WTC11 (cell line): ENCODE results near the gene CNTN1. TPM values are rescaled to one million over a fixed set of nuclear protein-coding genes. Genes with fewer than 3 reads are reported as not detected.
A peak's percentile ranks its signal among the peaks of the same experiment; 100 is the strongest.

Source experiments
- ATAC-seq: fragments of 200-7000 bp; cut with Tn5 transposase; 2 replicates; pipeline ENCODE4 v1.10.0; 2021; ENCODE audit warnings: mild to moderate bottlenecking, moderate library complexity
- CTCF ChIA-PET: fragments of 300-600 bp; sonication (Branson Sonifier 250); formaldehyde crosslinking; loops from one replicate; lab custom pipeline; 2021; ENCODE audit warnings: antibody characterized with exemption; lab: Charles Lee
- POLR2A ChIA-PET: fragments of 350-600 bp; sonication (Branson Sonifier 250); formaldehyde crosslinking; loops from one replicate; lab custom pipeline; 2021; ENCODE audit warnings: antibody characterized with exemption; lab: Charles Lee
- DNase-seq: peaks from one replicate; pipeline ENCODE4 v3.0.0; 2021; ENCODE audit warnings: low spot score
- H3K27ac Mint-ChIP-seq: 2 replicates; pipeline ENCODE4 v1.8.0; 2021; ENCODE audit warnings: mixed read lengths
- H3K27me3 Mint-ChIP-seq: 2 replicates; pipeline ENCODE4 v1.8.0; 2021; ENCODE audit warnings: low read depth, mild to moderate bottlenecking, moderate library complexity, mixed read lengths
- H3K36me3 Mint-ChIP-seq: 2 replicates; pipeline ENCODE4 v1.8.0; 2021; ENCODE audit warnings: mixed read lengths
- H3K4me1 Mint-ChIP-seq: 2 replicates; pipeline ENCODE4 v1.8.0; 2022; ENCODE audit warnings: mixed read lengths
- H3K4me3 Mint-ChIP-seq: 2 replicates; pipeline ENCODE4 v1.8.0; 2021; ENCODE audit warnings: mild to moderate bottlenecking, moderate library complexity, mixed read lengths
- H3K9me3 Mint-ChIP-seq: 2 replicates; pipeline ENCODE4 v1.8.0; 2021; ENCODE audit warnings: mixed read lengths
- CREB1 ChIP-seq: sonication (generic); formaldehyde crosslinking; IDR thresholded peaks from 2 replicates; pipeline ENCODE4 v1.8.0; 2023; ENCODE audit warnings: mild to moderate bottlenecking, missing genetic modification reagents
- EMX1 ChIP-seq: fragments of 250-450 bp; sonication (Bioruptor Pico); IDR thresholded peaks from 2 replicates; pipeline ENCODE4 v1.8.0; 2021; ENCODE audit warnings: mild to moderate bottlenecking
- ETV6 ChIP-seq: sonication (generic); formaldehyde crosslinking; IDR thresholded peaks from 2 replicates; pipeline ENCODE4 v1.8.1; 2022; ENCODE audit warnings: mild to moderate bottlenecking, missing genetic modification reagents
- FOXJ3 ChIP-seq: sonication (generic); formaldehyde crosslinking; IDR thresholded peaks from 2 replicates; pipeline ENCODE4 v1.9.0; 2021; ENCODE audit warnings: missing genetic modification reagents, mild to moderate bottlenecking, borderline replicate concordance
- GRHL2 ChIP-seq: fragments of 250-450 bp; sonication (Bioruptor Pico); IDR thresholded peaks from 2 replicates; pipeline ENCODE4 v1.8.0; 2022; ENCODE audit warnings: mild to moderate bottlenecking, moderate library complexity; ENCODE audit not compliant: insufficient replicate concordance, severe bottlenecking
- JAZF1 ChIP-seq: fragments of 250-450 bp; sonication (Bioruptor Pico); IDR thresholded peaks from 2 replicates; pipeline ENCODE4 v1.9.0; 2021; ENCODE audit warnings: moderate library complexity, mild to moderate bottlenecking, inconsistent platforms
- NFE2L1 ChIP-seq: sonication (generic); formaldehyde crosslinking; IDR thresholded peaks from 2 replicates; pipeline ENCODE4 v1.8.1; 2023; ENCODE audit warnings: missing genetic modification reagents
- NFYB ChIP-seq: sonication (generic); formaldehyde crosslinking; conservative IDR thresholded peaks from 2 replicates; pipeline ENCODE4 v1.8.0; 2022; ENCODE audit warnings: low read depth, missing genetic modification reagents
- NR1H2 ChIP-seq: sonication (generic); formaldehyde crosslinking; IDR thresholded peaks from 2 replicates; pipeline ENCODE4 v1.9.0; 2021; ENCODE audit warnings: mild to moderate bottlenecking, moderate library complexity, missing genetic modification reagents
- RELA ChIP-seq: sonication (generic); formaldehyde crosslinking; IDR thresholded peaks from 2 replicates; pipeline ENCODE4 v1.8.1; 2022; ENCODE audit warnings: missing genetic modification reagents, mild to moderate bottlenecking, borderline replicate concordance
- RORB ChIP-seq: fragments of 250-450 bp; sonication (Bioruptor Pico); IDR thresholded peaks from 2 replicates; pipeline ENCODE4 v1.9.0; 2021; ENCODE audit warnings: mild to moderate bottlenecking
- SMAD4 ChIP-seq: sonication (generic); formaldehyde crosslinking; IDR thresholded peaks from 2 replicates; pipeline ENCODE4 v1.8.0; 2022; ENCODE audit warnings: mild to moderate bottlenecking, missing genetic modification reagents
- SOX15 ChIP-seq: fragments of 250-450 bp; sonication (Bioruptor Pico); IDR thresholded peaks from 2 replicates; pipeline ENCODE4 v1.9.0; 2021; ENCODE audit warnings: mild to moderate bottlenecking
- TCF7 ChIP-seq: sonication (generic); formaldehyde crosslinking; IDR thresholded peaks from 2 replicates; pipeline ENCODE4 v1.8.0; 2022; ENCODE audit warnings: mild to moderate bottlenecking, low read depth, missing genetic modification reagents, moderate library complexity
- TEAD4 ChIP-seq: sonication (generic); formaldehyde crosslinking; IDR thresholded peaks from 2 replicates; pipeline ENCODE4 v1.8.0; 2022; ENCODE audit warnings: mild to moderate bottlenecking, missing genetic modification reagents
- ZNF232 ChIP-seq: sonication (generic); formaldehyde crosslinking; IDR thresholded peaks from 2 replicates; pipeline ENCODE4 v1.8.0; 2022; ENCODE audit warnings: mild to moderate bottlenecking, missing genetic modification reagents
- ZNF263 ChIP-seq: sonication (generic); formaldehyde crosslinking; IDR thresholded peaks from 2 replicates; pipeline ENCODE4 v1.8.1; 2022; ENCODE audit warnings: low read depth, mild to moderate bottlenecking, moderate library complexity, missing genetic modification reagents
- total RNA-seq: library from RNA; stranded (reverse); gene quantifications from 3 replicates; pipeline ENCODE4 v1.2.3, GENCODE V29; 2021
- TF ChIP-seq, protein P1 (sequence below): sonication (generic); formaldehyde crosslinking; IDR thresholded peaks from 2 replicates; pipeline ENCODE4 v1.8.0; 2022; ENCODE audit warnings: mild to moderate bottlenecking, missing genetic modification reagents
- TF ChIP-seq, protein P2 (sequence below): sonication (generic); formaldehyde crosslinking; IDR thresholded peaks from 2 replicates; pipeline ENCODE4 v1.8.0; 2023; ENCODE audit warnings: missing genetic modification reagents, mild to moderate bottlenecking, borderline replicate concordance
- TF ChIP-seq, protein P3 (sequence below): fragments of 200-600 bp; IDR thresholded peaks from 2 replicates; pipeline ENCODE4 v1.8.0; 2022; ENCODE audit warnings: antibody characterized with exemption
- TF ChIP-seq, protein P4 (sequence below): sonication (generic); formaldehyde crosslinking; IDR thresholded peaks from 2 replicates; pipeline ENCODE4 v1.8.1; 2022; ENCODE audit warnings: missing genetic modification reagents, borderline replicate concordance
- TF ChIP-seq, protein P5 (sequence below): sonication (generic); formaldehyde crosslinking; IDR thresholded peaks from 2 replicates; pipeline ENCODE4 v1.8.0; 2023; ENCODE audit warnings: mild to moderate bottlenecking, missing genetic modification reagents

CNTN1 gene
- total RNA-seq, 1 experiment from 2014 or later: 16.9 TPM

DNA sequence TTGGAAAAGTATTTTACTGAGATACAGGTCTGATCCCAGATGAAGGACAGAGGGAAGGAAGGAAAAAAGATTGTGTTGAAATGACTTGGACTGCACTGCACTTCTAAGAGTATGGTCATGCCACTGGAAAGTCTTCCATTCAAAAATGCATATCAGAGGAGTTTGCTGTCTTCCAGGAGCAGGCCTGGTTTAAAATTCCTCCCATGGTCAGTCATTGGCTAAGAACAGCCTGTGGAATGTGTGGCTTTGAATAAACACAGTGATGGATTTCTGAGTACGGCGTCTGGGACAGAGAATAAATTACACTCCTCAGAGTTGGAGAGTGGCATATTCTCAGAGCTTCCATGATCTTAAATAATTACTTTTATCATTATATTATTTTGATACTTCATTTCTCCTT lies 250.1 kb downstream of the CNTN1 start:
- H3K27me3 Mint-ChIP-seq: no peaks in the 10 kb centered on the region
- no peaks in the 10 kb centered on the region for H3K36me3 Mint-ChIP-seq
- CTCF ChIA-PET: no interaction called here
- ATAC-seq (peak; percentile 30; the same call in 1 of the 2 replicates), DNase-seq (no peak)
- H3K4me1 Mint-ChIP-seq: no peaks in the 10 kb centered on the region; the same call in 1 of the 2 replicates
- no peaks in the 10 kb centered on the region for H3K9me3 Mint-ChIP-seq
- TF ChIP-seq FOXJ3 (CRISPR knock-in tag): no peak
- no peak for TF ChIP-seq GRHL2 (CRISPR knock-in tag)
- TF ChIP-seq, protein P1, sequence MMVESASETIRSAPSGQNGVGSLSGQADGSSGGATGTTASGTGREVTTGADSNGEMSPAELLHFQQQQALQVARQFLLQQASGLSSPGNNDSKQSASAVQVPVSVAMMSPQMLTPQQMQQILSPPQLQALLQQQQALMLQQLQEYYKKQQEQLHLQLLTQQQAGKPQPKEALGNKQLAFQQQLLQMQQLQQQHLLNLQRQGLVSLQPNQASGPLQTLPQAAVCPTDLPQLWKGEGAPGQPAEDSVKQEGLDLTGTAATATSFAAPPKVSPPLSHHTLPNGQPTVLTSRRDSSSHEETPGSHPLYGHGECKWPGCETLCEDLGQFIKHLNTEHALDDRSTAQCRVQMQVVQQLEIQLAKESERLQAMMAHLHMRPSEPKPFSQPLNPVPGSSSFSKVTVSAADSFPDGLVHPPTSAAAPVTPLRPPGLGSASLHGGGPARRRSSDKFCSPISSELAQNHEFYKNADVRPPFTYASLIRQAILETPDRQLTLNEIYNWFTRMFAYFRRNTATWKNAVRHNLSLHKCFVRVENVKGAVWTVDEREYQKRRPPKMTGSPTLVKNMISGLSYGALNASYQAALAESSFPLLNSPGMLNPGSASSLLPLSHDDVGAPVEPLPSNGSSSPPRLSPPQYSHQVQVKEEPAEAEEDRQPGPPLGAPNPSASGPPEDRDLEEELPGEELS (CRISPR knock-in tag): no peak
- no peak for TF ChIP-seq TCF7
- TF ChIP-seq RELA (CRISPR knock-in tag): no peak
- no peak for TF ChIP-seq ZNF263 (CRISPR knock-in tag)
- TF ChIP-seq SMAD4 (CRISPR knock-in tag): no peak
- TF ChIP-seq, protein P2, sequence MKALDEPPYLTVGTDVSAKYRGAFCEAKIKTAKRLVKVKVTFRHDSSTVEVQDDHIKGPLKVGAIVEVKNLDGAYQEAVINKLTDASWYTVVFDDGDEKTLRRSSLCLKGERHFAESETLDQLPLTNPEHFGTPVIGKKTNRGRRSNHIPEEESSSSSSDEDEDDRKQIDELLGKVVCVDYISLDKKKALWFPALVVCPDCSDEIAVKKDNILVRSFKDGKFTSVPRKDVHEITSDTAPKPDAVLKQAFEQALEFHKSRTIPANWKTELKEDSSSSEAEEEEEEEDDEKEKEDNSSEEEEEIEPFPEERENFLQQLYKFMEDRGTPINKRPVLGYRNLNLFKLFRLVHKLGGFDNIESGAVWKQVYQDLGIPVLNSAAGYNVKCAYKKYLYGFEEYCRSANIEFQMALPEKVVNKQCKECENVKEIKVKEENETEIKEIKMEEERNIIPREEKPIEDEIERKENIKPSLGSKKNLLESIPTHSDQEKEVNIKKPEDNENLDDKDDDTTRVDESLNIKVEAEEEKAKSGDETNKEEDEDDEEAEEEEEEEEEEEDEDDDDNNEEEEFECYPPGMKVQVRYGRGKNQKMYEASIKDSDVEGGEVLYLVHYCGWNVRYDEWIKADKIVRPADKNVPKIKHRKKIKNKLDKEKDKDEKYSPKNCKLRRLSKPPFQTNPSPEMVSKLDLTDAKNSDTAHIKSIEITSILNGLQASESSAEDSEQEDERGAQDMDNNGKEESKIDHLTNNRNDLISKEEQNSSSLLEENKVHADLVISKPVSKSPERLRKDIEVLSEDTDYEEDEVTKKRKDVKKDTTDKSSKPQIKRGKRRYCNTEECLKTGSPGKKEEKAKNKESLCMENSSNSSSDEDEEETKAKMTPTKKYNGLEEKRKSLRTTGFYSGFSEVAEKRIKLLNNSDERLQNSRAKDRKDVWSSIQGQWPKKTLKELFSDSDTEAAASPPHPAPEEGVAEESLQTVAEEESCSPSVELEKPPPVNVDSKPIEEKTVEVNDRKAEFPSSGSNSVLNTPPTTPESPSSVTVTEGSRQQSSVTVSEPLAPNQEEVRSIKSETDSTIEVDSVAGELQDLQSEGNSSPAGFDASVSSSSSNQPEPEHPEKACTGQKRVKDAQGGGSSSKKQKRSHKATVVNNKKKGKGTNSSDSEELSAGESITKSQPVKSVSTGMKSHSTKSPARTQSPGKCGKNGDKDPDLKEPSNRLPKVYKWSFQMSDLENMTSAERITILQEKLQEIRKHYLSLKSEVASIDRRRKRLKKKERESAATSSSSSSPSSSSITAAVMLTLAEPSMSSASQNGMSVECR (CRISPR knock-in tag): no peak
- no peak overlapping the region for H3K27ac Mint-ChIP-seq
- H3K4me3 Mint-ChIP-seq: no peak overlapping the region
- POLR2A ChIA-PET: no interaction called here

DNA sequence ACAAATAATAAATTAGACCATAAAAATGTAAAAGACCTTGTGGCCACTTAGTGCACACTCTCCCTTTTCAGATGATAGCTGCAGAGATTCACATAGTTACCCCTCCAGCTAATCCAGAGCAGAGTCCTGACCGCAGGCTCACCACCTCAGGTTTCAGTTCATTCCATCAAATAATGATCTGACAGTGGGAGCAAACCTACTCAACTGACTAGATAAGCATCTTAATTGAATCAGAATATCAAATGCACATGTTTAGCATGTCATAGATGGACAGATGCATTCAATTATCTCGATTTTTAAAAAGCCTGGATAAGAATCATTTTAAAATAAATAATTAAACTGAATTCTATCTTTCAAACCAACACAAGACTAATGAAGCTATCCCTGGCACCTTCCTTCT lies 253.5 kb downstream of the CNTN1 start:
- Mint-ChIP-seq H3K4me1 (no peaks in the 10 kb centered on the region; the same call in 1 of the 2 replicates), H3K4me3 (no peak overlapping the region), H3K27ac (no peak overlapping the region), H3K9me3 (no peaks in the 10 kb centered on the region), H3K36me3 (no peaks in the 10 kb centered on the region), H3K27me3 (no peaks in the 10 kb centered on the region)
- no peak for ATAC-seq
- ChIA-PET CTCF (interaction anchor here (0.8 to 1.9 kb wide), 4 partner anchors 25 to 1078 kb away, joined by 4 to 5 read pairs (median 4); no protein-coding TSS in a partner anchor), POLR2A (no interaction called here)
- TF ChIP-seq, protein P3, sequence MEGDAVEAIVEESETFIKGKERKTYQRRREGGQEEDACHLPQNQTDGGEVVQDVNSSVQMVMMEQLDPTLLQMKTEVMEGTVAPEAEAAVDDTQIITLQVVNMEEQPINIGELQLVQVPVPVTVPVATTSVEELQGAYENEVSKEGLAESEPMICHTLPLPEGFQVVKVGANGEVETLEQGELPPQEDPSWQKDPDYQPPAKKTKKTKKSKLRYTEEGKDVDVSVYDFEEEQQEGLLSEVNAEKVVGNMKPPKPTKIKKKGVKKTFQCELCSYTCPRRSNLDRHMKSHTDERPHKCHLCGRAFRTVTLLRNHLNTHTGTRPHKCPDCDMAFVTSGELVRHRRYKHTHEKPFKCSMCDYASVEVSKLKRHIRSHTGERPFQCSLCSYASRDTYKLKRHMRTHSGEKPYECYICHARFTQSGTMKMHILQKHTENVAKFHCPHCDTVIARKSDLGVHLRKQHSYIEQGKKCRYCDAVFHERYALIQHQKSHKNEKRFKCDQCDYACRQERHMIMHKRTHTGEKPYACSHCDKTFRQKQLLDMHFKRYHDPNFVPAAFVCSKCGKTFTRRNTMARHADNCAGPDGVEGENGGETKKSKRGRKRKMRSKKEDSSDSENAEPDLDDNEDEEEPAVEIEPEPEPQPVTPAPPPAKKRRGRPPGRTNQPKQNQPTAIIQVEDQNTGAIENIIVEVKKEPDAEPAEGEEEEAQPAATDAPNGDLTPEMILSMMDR: no peak
- TF ChIP-seq NFYB (CRISPR knock-in tag) (no peak), ETV6 (CRISPR knock-in tag) (no peak), TEAD4 (no peak), NFE2L1 (CRISPR knock-in tag) (no peak), RORB (CRISPR knock-in tag) (no peak), CREB1 (CRISPR knock-in tag) (no peak), JAZF1 (CRISPR knock-in tag) (no peak), EMX1 (CRISPR knock-in tag) (no peak), ZNF232 (no peak), NR1H2 (CRISPR knock-in tag) (no peak), SOX15 (CRISPR knock-in tag) (no peak)
- TF ChIP-seq, protein P4, sequence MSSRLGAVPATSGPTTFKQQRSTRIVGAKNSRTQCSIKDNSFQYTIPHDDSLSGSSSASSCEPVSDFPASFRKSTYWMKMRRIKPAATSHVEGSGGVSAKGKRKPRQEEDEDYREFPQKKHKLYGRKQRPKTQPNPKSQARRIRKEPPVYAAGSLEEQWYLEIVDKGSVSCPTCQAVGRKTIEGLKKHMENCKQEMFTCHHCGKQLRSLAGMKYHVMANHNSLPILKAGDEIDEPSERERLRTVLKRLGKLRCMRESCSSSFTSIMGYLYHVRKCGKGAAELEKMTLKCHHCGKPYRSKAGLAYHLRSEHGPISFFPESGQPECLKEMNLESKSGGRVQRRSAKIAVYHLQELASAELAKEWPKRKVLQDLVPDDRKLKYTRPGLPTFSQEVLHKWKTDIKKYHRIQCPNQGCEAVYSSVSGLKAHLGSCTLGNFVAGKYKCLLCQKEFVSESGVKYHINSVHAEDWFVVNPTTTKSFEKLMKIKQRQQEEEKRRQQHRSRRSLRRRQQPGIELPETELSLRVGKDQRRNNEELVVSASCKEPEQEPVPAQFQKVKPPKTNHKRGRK (CRISPR knock-in tag): no peak
- TF ChIP-seq, protein P5, sequence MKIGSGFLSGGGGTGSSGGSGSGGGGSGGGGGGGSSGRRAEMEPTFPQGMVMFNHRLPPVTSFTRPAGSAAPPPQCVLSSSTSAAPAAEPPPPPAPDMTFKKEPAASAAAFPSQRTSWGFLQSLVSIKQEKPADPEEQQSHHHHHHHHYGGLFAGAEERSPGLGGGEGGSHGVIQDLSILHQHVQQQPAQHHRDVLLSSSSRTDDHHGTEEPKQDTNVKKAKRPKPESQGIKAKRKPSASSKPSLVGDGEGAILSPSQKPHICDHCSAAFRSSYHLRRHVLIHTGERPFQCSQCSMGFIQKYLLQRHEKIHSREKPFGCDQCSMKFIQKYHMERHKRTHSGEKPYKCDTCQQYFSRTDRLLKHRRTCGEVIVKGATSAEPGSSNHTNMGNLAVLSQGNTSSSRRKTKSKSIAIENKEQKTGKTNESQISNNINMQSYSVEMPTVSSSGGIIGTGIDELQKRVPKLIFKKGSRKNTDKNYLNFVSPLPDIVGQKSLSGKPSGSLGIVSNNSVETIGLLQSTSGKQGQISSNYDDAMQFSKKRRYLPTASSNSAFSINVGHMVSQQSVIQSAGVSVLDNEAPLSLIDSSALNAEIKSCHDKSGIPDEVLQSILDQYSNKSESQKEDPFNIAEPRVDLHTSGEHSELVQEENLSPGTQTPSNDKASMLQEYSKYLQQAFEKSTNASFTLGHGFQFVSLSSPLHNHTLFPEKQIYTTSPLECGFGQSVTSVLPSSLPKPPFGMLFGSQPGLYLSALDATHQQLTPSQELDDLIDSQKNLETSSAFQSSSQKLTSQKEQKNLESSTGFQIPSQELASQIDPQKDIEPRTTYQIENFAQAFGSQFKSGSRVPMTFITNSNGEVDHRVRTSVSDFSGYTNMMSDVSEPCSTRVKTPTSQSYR (CRISPR knock-in tag): no peak
- TF ChIP-seq, all 79 proteins: peak for 0
- no peak for DNase-seq
